ENCODE results near the gene RPS2.

GRCh38 chr16:1932050-1933028 is 32.3 kb downstream of the RPS2 start:
- no peak for TF ChIP-seq CTCF (conservative IDR thresholded peaks at IDR 0.05 in 1 of 2, IDR thresholded peaks at IDR 0.05 in 1 of 2; ENCODE audit: low read depth in 1 of 2, low read length in 2 of 2)
- no peak for TF ChIP-seq EZH2 (IDR thresholded peaks at IDR 0.05; ENCODE audit: low read length, missing control alignments)

Measured in fibroblast of lung (primary cell).